ENCODE results near the gene SMIM24. TPM values are rescaled to one million over a fixed set of nuclear protein-coding genes. Genes with fewer than 3 reads are reported as not detected.

SMIM24 gene
- total RNA-seq, 1 donor from 2014 or later: not detected

DNA sequence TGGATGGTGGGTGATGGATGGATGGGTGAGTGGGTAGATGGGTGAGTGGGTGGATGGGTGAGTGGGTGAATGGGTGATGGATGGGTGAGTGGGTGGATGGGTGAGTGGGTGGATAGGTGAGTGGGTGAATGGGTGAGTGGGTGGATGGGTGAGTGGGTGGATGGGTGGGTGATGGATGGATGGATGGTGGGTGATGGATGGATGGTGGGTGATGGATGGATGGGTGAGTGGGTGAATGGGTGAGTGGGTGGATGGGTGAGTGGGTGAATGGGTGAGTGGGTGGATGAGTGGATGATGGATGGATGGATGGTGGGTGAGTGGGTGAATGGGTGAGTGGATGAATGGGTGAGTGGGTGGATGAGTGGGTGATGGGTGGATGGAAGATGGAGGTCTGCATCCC lies 2.8 kb downstream of the SMIM24 start:
- intact Hi-C loops (cut with micrococcal nuclease): loop anchor here (5.0 kb wide), 1 partner anchor 170 kb away; no protein-coding TSS in a partner anchor

DNA sequence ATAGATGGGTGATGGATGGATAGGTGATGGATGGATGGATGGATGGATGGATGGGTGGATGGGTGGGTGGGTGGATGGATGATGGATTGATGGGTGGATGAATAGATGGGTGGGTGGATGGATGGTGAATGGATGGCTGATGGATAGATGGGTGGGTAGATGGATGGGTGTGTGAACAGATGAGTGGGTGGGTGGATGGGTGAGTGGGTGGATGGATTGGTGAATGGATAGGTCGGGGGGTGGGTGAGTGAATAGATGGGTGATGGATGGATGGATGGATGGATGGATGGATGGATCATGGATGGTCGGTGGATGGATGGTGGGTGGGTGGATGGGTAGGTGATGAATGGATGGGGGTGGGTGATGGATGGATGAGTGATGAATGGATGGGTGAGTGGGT lies 3.5 kb downstream of the SMIM24 start:
- intact Hi-C loops (cut with micrococcal nuclease): loop anchor here (5.0 kb wide), 1 partner anchor 170 kb away; no protein-coding TSS in a partner anchor

GRCh38 chr19:3475449-3475848 lies 4.9 kb downstream of the SMIM24 start:
- intact Hi-C loops (cut with micrococcal nuclease): loop anchor here (5.0 kb wide), 1 partner anchor 168 kb away; no protein-coding TSS in a partner anchor

GRCh38 chr19:3474614-3475013 lies 5.7 kb downstream of the SMIM24 start:
- intact Hi-C loops (cut with micrococcal nuclease): loop anchor here (5.0 kb wide), 1 partner anchor 167 kb away; no protein-coding TSS in a partner anchor

DNA sequence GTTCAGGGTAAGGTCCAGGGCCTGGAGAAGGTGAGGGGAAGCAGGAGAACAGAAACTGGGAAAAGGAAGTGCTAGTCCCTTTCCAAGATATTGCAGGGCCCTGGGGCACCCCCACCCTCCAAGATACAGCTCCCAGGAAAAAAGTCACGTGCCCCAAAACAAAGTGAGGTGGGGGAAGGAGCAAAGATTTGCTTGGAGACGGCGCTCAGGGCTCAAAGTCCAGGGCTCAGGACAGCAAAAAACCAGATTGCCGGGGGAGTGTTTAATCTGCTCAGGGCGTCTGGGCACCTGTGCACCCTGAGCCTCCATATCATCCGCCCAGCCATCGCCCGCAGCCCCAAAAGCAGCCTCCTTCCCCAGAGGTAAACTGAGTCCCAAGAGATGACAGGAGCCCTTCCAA lies 6.3 kb downstream of the SMIM24 start:
- intact Hi-C loops (cut with micrococcal nuclease): no loop called here

GRCh38 chr19:3471954-3472655 lies 8.2 kb downstream of the SMIM24 start:
- intact Hi-C loops (cut with micrococcal nuclease): no loop called here

DNA sequence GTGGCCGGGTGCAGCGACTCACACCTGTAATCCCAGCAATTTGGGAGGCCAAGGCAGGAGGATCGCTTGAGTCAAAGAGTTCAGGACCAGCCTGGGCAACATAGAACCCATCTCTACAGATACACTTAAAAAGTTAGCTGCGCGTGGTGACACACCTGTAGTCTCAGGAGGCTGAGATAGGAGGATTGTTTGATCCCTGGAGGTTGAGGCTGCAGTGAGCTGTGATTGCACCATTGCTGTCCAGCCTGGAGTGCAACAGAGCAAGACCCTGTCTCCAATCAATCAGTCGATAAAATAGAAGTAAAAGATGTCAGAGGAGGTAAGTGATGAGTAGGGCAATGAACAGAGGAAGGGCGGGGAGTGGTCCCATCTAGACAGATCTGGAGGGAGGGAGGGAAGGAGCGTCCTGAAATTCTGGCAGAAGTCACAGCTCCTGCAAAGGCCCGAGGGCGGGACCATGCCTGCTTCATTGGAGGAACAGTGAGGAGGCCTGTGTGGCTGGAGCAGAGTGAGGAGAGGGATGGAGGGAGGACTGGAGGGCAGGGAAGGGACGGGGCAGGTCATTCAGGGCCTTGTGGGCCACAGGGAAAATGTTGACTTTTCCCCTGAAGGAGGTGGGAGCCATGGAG lies 9.7 kb downstream of the SMIM24 start:
- intact Hi-C loops (cut with micrococcal nuclease): no loop called here

DNA sequence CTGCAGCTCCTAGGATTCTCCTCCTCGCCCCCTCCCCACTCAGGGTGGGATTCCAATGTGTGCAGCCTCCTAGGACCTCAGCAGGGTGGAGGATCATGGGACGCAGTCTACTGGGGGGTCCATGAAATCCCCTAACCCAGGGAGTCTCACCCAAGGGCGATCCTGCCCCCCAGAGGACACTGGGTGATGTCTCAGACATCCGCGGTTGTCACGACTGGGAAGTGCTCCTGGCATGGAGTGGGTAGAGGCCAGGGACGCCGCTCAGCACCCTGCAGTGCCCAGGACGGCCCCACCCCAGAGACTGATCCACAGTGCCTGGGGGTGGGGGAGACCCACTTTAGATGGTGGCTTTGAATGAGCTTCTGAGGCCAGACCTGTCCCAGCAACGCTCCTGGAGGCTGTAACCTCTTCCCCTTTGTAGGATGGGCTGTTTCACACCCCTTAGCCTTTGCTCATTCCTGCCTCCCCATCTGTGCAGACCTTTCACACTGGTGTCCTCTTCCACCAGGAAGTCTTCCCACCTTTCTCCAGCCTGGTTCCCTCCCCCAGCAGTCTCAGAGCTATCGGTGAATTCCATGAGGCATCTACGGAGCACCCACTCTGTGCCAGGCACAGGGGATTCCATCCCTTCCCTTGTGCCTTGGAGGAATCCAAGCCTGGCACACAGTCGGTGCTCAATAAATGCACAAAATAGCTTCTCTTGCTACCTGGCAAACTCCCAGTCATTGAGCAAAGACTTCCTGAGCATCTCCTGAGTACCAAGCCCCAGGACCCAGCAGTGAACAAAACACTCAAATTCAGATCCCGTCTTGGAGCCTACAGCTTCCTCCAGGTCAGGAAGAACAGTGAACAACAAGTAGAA lies 10.5 kb downstream of the SMIM24 start:
- intact Hi-C loops (cut with micrococcal nuclease): no loop called here

- intact Hi-C loops (cut with micrococcal nuclease): no loop called here
Measured at GRCh38 chr19:3468211-3468610, 12.1 kb downstream of the SMIM24 start.

GRCh38 chr19:3467437-3468198 lies 12.7 kb downstream of the SMIM24 start:
- intact Hi-C loops (cut with micrococcal nuclease): no loop called here

- intact Hi-C loops (cut with micrococcal nuclease): no loop called here
Measured at GRCh38 chr19:3466635-3467034, 13.7 kb downstream of the SMIM24 start.

GRCh38 chr19:3465552-3465951 lies 14.8 kb downstream of the SMIM24 start:
- intact Hi-C loops (cut with micrococcal nuclease): no loop called here

DNA sequence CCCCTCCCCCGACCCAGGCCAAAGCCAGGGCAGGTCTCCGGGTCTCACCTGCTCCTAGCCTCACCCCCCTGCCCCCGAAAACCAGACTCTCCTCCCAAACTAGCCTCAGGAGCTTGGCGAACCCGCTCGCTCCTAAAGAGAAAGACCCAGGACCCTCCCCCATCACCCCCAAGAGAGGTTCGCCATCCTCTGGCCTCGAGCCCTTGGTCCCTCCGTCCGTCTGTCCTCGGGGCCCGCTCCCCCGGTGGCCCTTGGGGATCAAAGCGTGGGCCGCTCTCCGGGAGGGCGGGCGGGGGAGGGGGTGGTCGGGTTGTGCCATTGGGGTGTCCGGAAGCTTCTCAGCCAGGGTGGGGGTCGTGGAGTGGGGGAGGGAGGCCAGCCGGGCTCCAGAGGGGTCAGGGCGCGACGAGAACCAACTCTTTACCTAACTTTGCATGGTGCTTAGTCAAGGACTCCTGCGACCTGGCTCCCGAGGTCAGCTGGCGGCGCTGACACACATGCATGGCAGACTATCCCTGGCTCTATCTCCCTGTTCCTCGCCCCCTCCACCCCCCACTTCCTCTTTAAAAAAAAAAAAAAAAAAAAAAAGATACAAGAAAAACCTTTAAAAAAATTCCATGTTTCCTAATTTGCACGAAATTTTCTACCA lies 15.6 kb downstream of the SMIM24 start:
- intact Hi-C loops (cut with micrococcal nuclease): no loop called here

GRCh38 chr19:3463714-3464586 lies 16.4 kb downstream of the SMIM24 start:
- intact Hi-C loops (cut with micrococcal nuclease): no loop called here

- intact Hi-C loops (cut with micrococcal nuclease): no loop called here
Measured at GRCh38 chr19:3462991-3463713, 17.2 kb downstream of the SMIM24 start.

- intact Hi-C loops (cut with micrococcal nuclease): no loop called here
Measured at GRCh38 chr19:3459965-3460582, 20.3 kb downstream of the SMIM24 start.

- intact Hi-C loops (cut with micrococcal nuclease): no loop called here
Measured at GRCh38 chr19:3459089-3459881, 21.0 kb downstream of the SMIM24 start.

Data from T-helper 1 cell treated with Interleukin-12 subunit alpha and Interleukin-12 subunit beta and Interleukin-4 antibody, amounts not matched to agents 30 ng/mL and 1 ng/mL, for 36 hours (primary cell).